Subcutaneous adipose tissue (tissue), 4 donors: ENCODE data around the gene KIF3B. TPM values are rescaled to one million over a fixed set of nuclear protein-coding genes. Genes with fewer than 3 reads are reported as not detected.

Experiments used
- CTCF ChIP-seq: fragments of 450-650 bp; IDR thresholded peaks from one replicate; pipeline ENCODE4 v1.5.1; 2016; ENCODE audit warnings: low read depth, mild to moderate bottlenecking, control low read depth, antibody characterized with exemption, moderate library complexity
- total RNA-seq, 4 donors: library from RNA; depleted of rRNA; stranded (reverse); fragments of >200 nt; gene quantifications; one replicate each; pipeline ENCODE4 v1.1.0, GENCODE V29; 2016

Gene KIF3B
- total RNA-seq, 4 donors from 2014 or later = 17.7 to 23.8 (median 21.2) TPM

- no peak for TF ChIP-seq CTCF
These were observed 4.3 kb downstream of the KIF3B start for GRCh38 chr20:32281711-32282110.

GRCh38 chr20:32282461-32282860, 5.0 kb downstream of the KIF3B start:
- TF ChIP-seq CTCF = no peak

- TF ChIP-seq CTCF = no peak
These were observed 7.7 kb downstream of the KIF3B start for GRCh38 chr20:32285082-32285620.

DNA sequence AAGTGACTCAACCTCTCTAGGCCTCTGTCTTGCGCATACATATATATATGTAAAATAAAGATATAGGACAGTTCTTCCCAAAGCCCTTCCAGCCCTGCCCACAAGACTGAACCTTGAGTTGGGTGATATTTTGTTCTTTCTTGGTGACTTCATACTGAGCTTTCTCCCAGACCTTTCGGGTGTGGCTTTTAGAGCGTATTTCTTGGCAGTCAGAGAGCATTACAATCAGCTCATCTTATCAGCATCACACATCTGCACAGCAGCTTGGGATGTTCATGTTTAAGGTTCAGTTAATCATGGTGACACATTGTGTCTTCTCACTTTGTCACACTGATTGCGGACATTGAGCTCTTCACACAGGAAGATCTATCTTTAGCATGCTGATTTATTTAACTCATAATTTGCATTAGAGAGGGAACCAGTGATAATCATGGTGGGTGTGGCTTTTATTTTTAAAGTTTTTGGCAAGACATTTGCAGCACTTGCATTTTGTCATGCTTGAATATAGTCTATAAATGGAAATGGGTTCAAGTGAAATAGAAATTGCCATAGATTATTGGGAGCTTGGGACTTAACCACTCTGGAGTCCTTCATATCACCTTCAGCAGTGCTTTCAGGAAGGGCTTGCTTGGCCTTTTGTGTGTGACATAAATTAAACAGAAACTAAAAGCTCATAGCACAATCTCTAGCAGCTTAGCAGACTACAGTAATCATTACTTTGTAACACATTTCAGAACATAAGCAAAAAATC, 8.3 kb downstream of the KIF3B start:
- TF ChIP-seq CTCF = no peak

DNA sequence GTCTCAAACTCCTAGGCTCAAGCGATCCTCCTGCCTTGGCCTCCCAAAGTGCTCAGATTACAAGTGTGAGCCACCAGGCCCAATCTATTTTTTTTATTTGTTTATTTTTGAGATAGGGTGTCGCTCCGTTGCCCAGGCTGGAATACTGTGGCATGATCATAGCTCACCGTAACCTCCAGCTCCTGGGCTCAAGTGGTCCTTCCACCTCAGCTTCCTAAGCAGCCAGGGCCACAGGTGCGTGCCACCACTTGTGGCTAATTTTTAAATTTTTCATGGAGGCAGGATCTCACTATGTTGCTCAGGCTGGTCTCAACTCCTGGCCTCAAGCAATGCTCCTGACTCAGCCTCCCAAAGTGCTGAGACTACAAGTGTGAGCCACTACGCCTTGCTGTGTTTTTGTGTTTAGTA, 9.8 kb downstream of the KIF3B start:
- TF ChIP-seq CTCF = no peak

GRCh38 chr20:32288225-32288849, 10.9 kb downstream of the KIF3B start:
- no peak for TF ChIP-seq CTCF

- TF ChIP-seq CTCF = no peak
These were observed 12.4 kb downstream of the KIF3B start for GRCh38 chr20:32289661-32290431.
